ENCODE measurements around the gene ZEB1.
"Not testable (repeated sequence)": the region's sequence is repeated elsewhere in the genome, so short reads cannot be mapped to it uniquely, and the experiment has no call there.

Gene ZEB1

DNA sequence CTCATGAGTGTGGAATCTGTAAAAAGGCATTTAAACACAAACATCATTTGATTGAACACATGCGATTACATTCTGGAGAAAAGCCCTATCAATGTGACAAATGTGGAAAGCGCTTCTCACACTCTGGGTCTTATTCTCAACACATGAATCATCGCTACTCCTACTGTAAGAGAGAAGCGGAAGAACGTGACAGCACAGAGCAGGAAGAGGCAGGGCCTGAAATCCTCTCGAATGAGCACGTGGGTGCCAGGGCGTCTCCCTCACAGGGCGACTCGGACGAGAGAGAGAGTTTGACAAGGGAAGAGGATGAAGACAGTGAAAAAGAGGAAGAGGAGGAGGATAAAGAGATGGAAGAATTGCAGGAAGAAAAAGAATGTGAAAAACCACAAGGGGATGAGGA lies 207.7 kb downstream of the ZEB1 start:
- CTCF ChIA-PET = interaction anchor here (2.3 kb wide), 1 partner anchor 11 kb away, joined by 8 read pairs; no protein-coding TSS in a partner anchor
- no peak for DNase-seq (ENCODE audit: low read depth, low spot score)
- no peak overlapping the region for H3K4me3 ChIP-seq (ENCODE audit: low read depth, low read length)
- TF ChIP-seq CTCF (IDR thresholded peaks at IDR 0.05; ENCODE audit: insufficient read depth, low read length, missing control alignments) = no peak
- POLR2A ChIA-PET = no interaction called here

GRCh38 chr10:31528831-31529230 lies 209.8 kb downstream of the ZEB1 start:
- POLR2A ChIA-PET = no interaction called here
- H3K4me3 ChIP-seq (ENCODE audit: low read depth, low read length) = no peak overlapping the region
- DNase-seq (ENCODE audit: low read depth, low spot score) = no peak
- no peak for TF ChIP-seq CTCF (IDR thresholded peaks at IDR 0.05; ENCODE audit: insufficient read depth, low read length, missing control alignments)
- CTCF ChIA-PET = no interaction called here

DNA sequence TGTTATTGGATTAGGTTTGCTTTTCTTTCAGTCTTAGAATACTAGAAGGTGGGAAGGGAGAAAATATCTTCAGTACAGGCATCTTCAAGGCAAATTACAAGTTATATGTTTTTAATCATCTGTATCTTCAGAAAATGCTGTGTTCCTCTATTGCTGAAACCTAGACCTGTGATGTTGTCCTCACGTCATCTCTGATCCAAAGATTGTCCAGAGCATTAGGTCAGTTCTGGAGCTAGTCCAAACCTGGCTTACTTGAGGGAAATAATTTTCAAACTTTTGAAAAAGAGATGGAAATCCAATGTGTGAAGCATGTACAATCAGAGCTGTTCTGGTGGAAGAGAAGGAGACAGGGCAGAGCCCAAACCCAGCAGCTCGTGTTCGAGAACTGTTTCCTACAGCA lies 217.3 kb downstream of the ZEB1 start:
- TF ChIP-seq CTCF (IDR thresholded peaks at IDR 0.05; ENCODE audit: insufficient read depth, low read length, missing control alignments) = no peak
- POLR2A ChIA-PET = no interaction called here
- CTCF ChIA-PET = no interaction called here
- no peak overlapping the region for H3K4me3 ChIP-seq (ENCODE audit: low read depth, low read length)
- no peak for DNase-seq (ENCODE audit: low read depth, low spot score)

- DNase-seq (ENCODE audit: low read depth, low spot score) = no peak
- TF ChIP-seq CTCF (IDR thresholded peaks at IDR 0.05; ENCODE audit: insufficient read depth, low read length, missing control alignments) = no peak
- POLR2A ChIA-PET = no interaction called here
- no peak overlapping the region for H3K4me3 ChIP-seq (ENCODE audit: low read depth, low read length)
- CTCF ChIA-PET = no interaction called here
These were observed 230.9 kb downstream of the ZEB1 start for GRCh38 chr10:31549896-31550295.

GRCh38 chr10:31554556-31554955 lies 235.5 kb downstream of the ZEB1 start:
- TF ChIP-seq CTCF (IDR thresholded peaks at IDR 0.05; ENCODE audit: insufficient read depth, low read length, missing control alignments) = no peak
- POLR2A ChIA-PET = no interaction called here
- CTCF ChIA-PET = interaction anchor here (2.1 kb wide), 1 partner anchor 14 kb away, joined by 5 read pairs; no protein-coding TSS in a partner anchor
- no peak overlapping the region for H3K4me3 ChIP-seq (ENCODE audit: low read depth, low read length)
- peak; percentile 4 for DNase-seq (ENCODE audit: low read depth, low spot score)

DNA sequence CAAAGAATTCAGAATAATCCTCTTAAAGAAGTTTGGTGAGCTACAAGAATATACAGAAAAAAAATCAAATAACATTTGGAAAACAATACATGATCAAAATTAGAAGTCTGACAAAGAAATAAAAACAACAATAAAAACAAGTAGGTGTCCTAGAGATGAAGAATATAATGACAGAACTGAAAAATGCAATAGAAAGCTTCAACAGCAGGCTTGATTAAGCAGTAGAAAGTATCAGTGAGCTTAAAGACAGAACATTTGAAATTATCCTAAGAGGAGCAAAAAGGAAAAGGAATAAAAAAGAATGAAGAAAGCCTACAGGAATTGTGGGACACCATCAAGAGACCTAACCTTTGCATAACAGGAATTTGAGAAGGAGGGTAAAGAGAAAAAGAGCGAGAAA lies 238.8 kb downstream of the ZEB1 start:
- DNase-seq (ENCODE audit: low read depth, low spot score) = no peak
- POLR2A ChIA-PET = no interaction called here
- no peak for TF ChIP-seq CTCF (IDR thresholded peaks at IDR 0.05; ENCODE audit: insufficient read depth, low read length, missing control alignments)
- no peak overlapping the region for H3K4me3 ChIP-seq (ENCODE audit: low read depth, low read length)
- CTCF ChIA-PET = no interaction called here

DNA sequence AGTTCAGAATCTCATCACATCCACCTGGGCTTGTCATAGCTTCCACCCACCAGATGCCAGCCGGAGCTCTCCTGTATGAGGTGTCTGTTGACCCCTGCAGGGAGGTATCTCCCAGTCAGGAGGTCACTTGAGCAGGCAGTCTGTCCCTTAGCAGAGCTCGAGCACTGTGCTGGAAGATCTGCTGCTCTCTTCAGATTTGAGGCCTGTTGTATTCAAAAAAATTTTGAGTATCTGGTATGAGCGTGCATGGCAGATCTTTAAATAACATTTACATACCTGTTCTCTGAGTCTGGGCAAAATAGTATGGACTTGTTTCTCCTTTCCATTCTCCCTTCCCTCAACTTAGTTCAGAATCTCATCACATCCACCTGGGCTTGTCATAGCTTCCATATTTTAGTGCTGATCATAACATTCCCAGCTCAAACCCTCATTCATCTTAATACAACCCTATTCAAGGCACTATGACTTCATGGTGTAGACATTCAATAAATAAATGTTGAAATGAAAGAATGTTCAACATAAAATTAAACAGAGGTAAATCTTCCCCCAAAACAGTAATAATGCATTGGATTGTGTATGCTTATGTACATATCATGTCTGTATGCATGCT lies 249.3 kb downstream of the ZEB1 start:
- CTCF ChIA-PET; POLR2A ChIA-PET; H3K4me3 ChIP-seq (ENCODE audit: low read depth, low read length); DNase-seq (ENCODE audit: low read depth, low spot score): not testable (repeated sequence)
